K562 treated with DMSO at 1 percent for 48 hours (cell line): ENCODE results near the gene CDS2. TPM values are rescaled to one million over a fixed set of nuclear protein-coding genes. Genes with fewer than 3 reads are reported as not detected.

Source experiments
- total RNA-seq: library from RNA; unstranded; fragments of 300-600 nt; gene quantifications from 2 replicates; pipeline ENCODE4 v1.2.3, GENCODE V29; 2022; ENCODE audit warnings: low replicate concordance; ENCODE audit errors: extremely low read depth

The CDS2 gene
- not detected in 2 replicates for total RNA-seq

DNA sequence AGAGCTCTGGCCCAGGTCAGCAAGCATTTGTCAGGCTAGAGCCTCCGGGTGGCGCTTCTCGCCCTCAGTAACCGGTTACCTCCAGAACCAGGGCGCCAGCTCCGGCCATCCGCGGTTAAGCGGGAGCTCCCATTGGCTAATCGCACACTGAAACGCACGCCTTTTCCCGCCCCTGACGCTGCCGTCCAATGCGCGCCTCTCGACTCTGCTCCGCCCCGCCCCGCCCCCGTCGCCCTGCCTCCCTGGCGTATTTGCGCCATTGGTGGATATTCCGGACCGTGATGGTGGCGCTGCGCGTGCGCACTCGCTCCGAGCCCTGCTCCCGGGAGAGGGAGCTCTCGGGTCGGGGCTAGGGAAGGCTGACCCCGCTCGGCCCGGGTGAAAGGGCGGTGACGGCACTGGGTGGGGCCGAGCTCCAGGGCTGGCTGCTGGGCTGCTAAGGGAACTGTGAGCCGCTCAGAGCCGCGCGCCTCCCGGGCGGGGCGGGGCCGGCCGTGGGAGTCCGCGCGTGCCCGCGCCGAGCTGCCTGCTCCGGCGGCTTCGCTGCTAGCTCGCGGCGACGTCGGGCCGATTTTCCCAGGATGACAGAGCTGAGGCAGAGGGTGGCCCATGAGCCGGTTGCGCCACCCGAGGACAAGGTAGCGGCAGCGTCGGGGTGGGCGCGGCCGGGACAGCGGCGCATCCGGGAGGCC lies at the start of gene CDS2:
Gene CDS2 (plus strand): TSS at position 497 of the 692 bp plus-strand sequence. CDS start 85 bp downstream, at position 582.

DNA sequence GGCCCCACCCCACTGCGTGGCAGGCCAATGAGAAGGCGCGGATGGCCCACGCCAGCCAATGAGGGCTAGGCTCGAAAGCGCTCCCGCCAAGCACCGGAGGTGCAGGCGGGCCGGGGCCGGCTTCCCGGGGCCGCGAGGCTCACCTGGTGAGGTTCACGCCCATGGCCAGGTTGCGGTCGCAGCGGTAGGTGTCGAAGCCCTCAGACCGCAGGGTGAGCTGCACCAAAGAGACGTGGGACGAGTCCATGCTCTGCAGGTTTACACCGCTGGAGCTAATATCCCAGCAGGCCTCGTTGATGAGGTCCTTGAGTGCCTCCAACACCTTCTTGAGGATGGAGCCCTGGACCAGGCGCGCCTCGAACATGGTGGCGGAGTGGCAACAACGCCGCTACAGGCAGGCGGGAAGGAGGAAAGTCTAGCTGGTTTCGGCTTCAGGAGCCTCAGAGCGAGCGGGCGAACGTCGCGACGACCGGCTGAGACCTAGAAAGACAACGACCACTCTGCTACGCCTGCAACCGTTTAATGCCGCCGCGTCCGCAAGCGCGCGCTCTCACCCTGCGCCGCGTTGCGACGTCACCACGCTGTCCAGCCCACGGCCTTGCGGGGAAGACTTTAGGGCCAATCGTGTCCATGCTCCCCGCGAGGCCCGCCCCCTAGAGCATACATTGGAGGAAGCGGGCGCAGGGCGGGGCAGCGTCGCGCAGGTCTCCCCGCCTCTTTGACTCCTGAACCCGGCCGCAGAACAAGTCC lies 7.2 kb upstream of the CDS2 start, which contains the start of gene PCNA:
Gene PCNA (minus strand): TSS at position 524 of the 750 bp plus-strand sequence. CDS start 160 bp downstream, at position 364.

Other genes with a start within 250 kb of the CDS2 start
- gene SLC23A2, start 125.5 kb upstream of the CDS2 start, total RNA-seq, result not detected in 2 replicates
- gene TMEM230, start 13.9 kb upstream of the CDS2 start, total RNA-seq, result not detected in 2 replicates
- gene PCNA, start 7.0 kb upstream of the CDS2 start, total RNA-seq, result not detected in 2 replicates
- gene PROKR2, start 189.9 kb downstream of the CDS2 start, total RNA-seq, result not detected in 2 replicates